Activated CD4-positive, alpha-beta T cell treated with anti-CD3 and anti-CD28 coated beads for 36 hours (primary cell): ENCODE measurements around the gene OPTN. TPM values are rescaled to one million over a fixed set of nuclear protein-coding genes. Genes with fewer than 3 reads are reported as not detected.
"Not testable (repeated sequence)": the region's sequence is repeated elsewhere in the genome, so short reads cannot be mapped to it uniquely, and the experiment has no call there.

Experiments used
- ATAC-seq: fragments of 200-7000 bp; cut with Tn5 transposase; one replicate; pipeline ENCODE4 v1.10.0; 2021; ENCODE audit warnings: mild to moderate bottlenecking, moderate library complexity
- CTCF ChIA-PET: fragments of 350-600 bp; sonication (Branson Sonifier 250); formaldehyde crosslinking; loops from one replicate; lab custom pipeline; 2021; ENCODE audit warnings: antibody characterized with exemption; lab: Charles Lee
- POLR2A ChIA-PET: fragments of 350-600 bp; sonication (Branson Sonifier 250); formaldehyde crosslinking; loops from one replicate; lab custom pipeline; 2021; ENCODE audit warnings: antibody characterized with exemption, inconsistent platforms; lab: Charles Lee
- DNase-seq: peaks from one replicate; pipeline ENCODE4 v3.0.0-alpha.2; 2020
- H3K27ac Mint-ChIP-seq: one replicate; pipeline ENCODE4 v1.8.0; 2021; ENCODE audit warnings: mixed read lengths
- H3K27me3 Mint-ChIP-seq: one replicate; pipeline ENCODE4 v1.8.0; 2021; ENCODE audit warnings: mixed read lengths
- H3K36me3 Mint-ChIP-seq: one replicate; pipeline ENCODE4 v1.8.0; 2021; ENCODE audit warnings: low read depth, mixed read lengths
- H3K4me1 Mint-ChIP-seq: one replicate; pipeline ENCODE4 v1.8.0; 2021; ENCODE audit warnings: mixed read lengths
- H3K4me3 Mint-ChIP-seq: one replicate; pipeline ENCODE4 v1.8.0; 2021; ENCODE audit warnings: mild to moderate bottlenecking, moderate library complexity, mixed read lengths
- H3K9me3 Mint-ChIP-seq: one replicate; pipeline ENCODE4 v1.8.0; 2021; ENCODE audit warnings: low read depth, mixed read lengths
- intact Hi-C, 2 experiments: fragments of 100-400 bp; cut with DNase I in 1 of 2; cut with micrococcal nuclease in 1 of 2; formaldehyde crosslinking; loops; one replicate each; pipeline versions ENCODE4 v1.14.2 to v1.15.1; 2022 to 2024; cut with DNase I, micrococcal nuclease
- total RNA-seq, 2 experiments: library from RNA; stranded (reverse); gene quantifications; one replicate each; pipeline ENCODE4 v1.2.3, GENCODE V29; 2021

Gene OPTN
- 10 to 100 TPM; 57.4 to 67.8 TPM for total RNA-seq

GRCh38 chr10:13099666-13100348 is at the start of gene OPTN:
OPTN (plus strand) TSS chr10:13100163; CDS start chr10:13109123, 8,960 bp downstream.
- ATAC-seq = peak; percentile 80
- peak; percentile 87 for DNase-seq
- peaks cover 37% of the 10 kb centered on the region for H3K4me1 Mint-ChIP-seq
- intact Hi-C loops = loop anchor here (1.0 to 10.0 kb wide), 14 partner anchors 61 to 1057 kb away; partner anchors contain the start of genes MCM10 (in 2 of the 2), CAMK1D (in 1 of the 2), CDC123 (in 1 of the 2) and NUDT5 (in 1 of the 2)
- no peaks in the 10 kb centered on the region for H3K27me3 Mint-ChIP-seq
- H3K27ac Mint-ChIP-seq = peak within 1 kb of the TSS; percentile 90
- ChIA-PET CTCF (interaction anchor here (0.6 to 1.7 kb wide), 10 partner anchors 8 to 988 kb away, joined by 3 to 5 read pairs (median 3); no protein-coding TSS in a partner anchor), POLR2A (interaction anchor here (1.4 kb wide), 1 partner anchor 12 kb away, joined by 4 read pairs; no protein-coding TSS in a partner anchor)
- H3K9me3 Mint-ChIP-seq = no peaks in the 10 kb centered on the region
- peak within 1 kb of the TSS; percentile 84 for H3K4me3 Mint-ChIP-seq
- H3K36me3 Mint-ChIP-seq = peaks cover 5% of the 10 kb centered on the region

GRCh38 chr10:13051126-13051694 is 48.8 kb upstream of the OPTN start:
- no peak for ATAC-seq
- intact Hi-C loops = no loop called here
- H3K36me3 Mint-ChIP-seq = no peaks in the 10 kb centered on the region
- no peaks in the 10 kb centered on the region for H3K9me3 Mint-ChIP-seq
- no peak overlapping the region for H3K4me3 Mint-ChIP-seq
- ChIA-PET POLR2A (no interaction called here), CTCF (interaction anchor here (1.0 to 2.5 kb wide), 2 partner anchors 24 to 48 kb away, joined by 3 to 6 read pairs; partner anchors contain the start of gene OPTN)
- peaks cover 5% of the 10 kb centered on the region for H3K27me3 Mint-ChIP-seq
- H3K27ac Mint-ChIP-seq = no peak overlapping the region
- H3K4me1 Mint-ChIP-seq = no peaks in the 10 kb centered on the region
- no peak for DNase-seq

- H3K4me1 Mint-ChIP-seq, H3K9me3 Mint-ChIP-seq, POLR2A ChIA-PET, H3K27me3 Mint-ChIP-seq, H3K36me3 Mint-ChIP-seq, intact Hi-C loops, DNase-seq, H3K4me3 Mint-ChIP-seq, H3K27ac Mint-ChIP-seq, ATAC-seq: not testable (repeated sequence)
- CTCF ChIA-PET = interaction anchor here (0.6 to 2.5 kb wide), 2 partner anchors 22 to 313 kb away, joined by 3 to 6 read pairs; no protein-coding TSS in a partner anchor
These were observed 46.8 kb upstream of the OPTN start for GRCh38 chr10:13053208-13053607.

- intact Hi-C loops = no loop called here
- ATAC-seq (no peak), DNase-seq (no peak)
- Mint-ChIP-seq H3K36me3 (no peaks in the 10 kb centered on the region), H3K4me3 (no peak overlapping the region), H3K27me3 (peaks cover 5% of the 10 kb centered on the region), H3K27ac (no peak overlapping the region), H3K4me1 (no peaks in the 10 kb centered on the region), H3K9me3 (no peaks in the 10 kb centered on the region)
- POLR2A ChIA-PET = no interaction called here
- CTCF ChIA-PET = interaction anchor here (0.6 kb wide), 1 partner anchor 313 kb away, joined by 3 read pairs; no protein-coding TSS in a partner anchor
These were observed 46.0 kb upstream of the OPTN start for GRCh38 chr10:13053794-13054462.

GRCh38 chr10:13054844-13055243 is 45.1 kb upstream of the OPTN start:
- ATAC-seq = no peak
- H3K27me3 Mint-ChIP-seq = peaks cover 8% of the 10 kb centered on the region
- POLR2A ChIA-PET = interaction anchor here (0.6 kb wide), 1 partner anchor 59 kb away, joined by 3 read pairs; no protein-coding TSS in a partner anchor
- intact Hi-C loops = no loop called here
- CTCF ChIA-PET = interaction anchor here (1.1 kb wide), 1 partner anchor 16 kb away, joined by 3 read pairs; no protein-coding TSS in a partner anchor
- H3K4me1 Mint-ChIP-seq = no peaks in the 10 kb centered on the region
- H3K4me3 Mint-ChIP-seq = no peak overlapping the region
- no peak for DNase-seq
- no peak overlapping the region for H3K27ac Mint-ChIP-seq
- no peaks in the 10 kb centered on the region for H3K9me3 Mint-ChIP-seq
- no peaks in the 10 kb centered on the region for H3K36me3 Mint-ChIP-seq

- no peak for ATAC-seq
- intact Hi-C loops = no loop called here
- CTCF ChIA-PET = interaction anchor here (0.6 kb wide), 1 partner anchor 9 kb away, joined by 3 read pairs; no protein-coding TSS in a partner anchor
- peaks cover 6% of the 10 kb centered on the region for H3K27me3 Mint-ChIP-seq
- POLR2A ChIA-PET = interaction anchor here (0.6 kb wide), 1 partner anchor 10 kb away, joined by 5 read pairs; no protein-coding TSS in a partner anchor
- no peak for DNase-seq
- H3K36me3 Mint-ChIP-seq = no peaks in the 10 kb centered on the region
- H3K27ac Mint-ChIP-seq = no peak overlapping the region
- H3K4me3 Mint-ChIP-seq = no peak overlapping the region
- H3K9me3 Mint-ChIP-seq = no peaks in the 10 kb centered on the region
- no peaks in the 10 kb centered on the region for H3K4me1 Mint-ChIP-seq
These were observed 43.4 kb upstream of the OPTN start for GRCh38 chr10:13056456-13057077.

GRCh38 chr10:13062803-13063202 is 37.2 kb upstream of the OPTN start:
- H3K9me3 Mint-ChIP-seq = peaks cover 2% of the 10 kb centered on the region
- CTCF ChIA-PET = interaction anchor here (1.6 kb wide), 1 partner anchor 10 kb away, joined by 3 read pairs; no protein-coding TSS in a partner anchor
- POLR2A ChIA-PET = interaction anchor here (0.7 kb wide), 1 partner anchor 457 kb away, joined by 3 read pairs; no protein-coding TSS in a partner anchor
- DNase-seq = peak; percentile 32
- no peaks in the 10 kb centered on the region for H3K36me3 Mint-ChIP-seq
- H3K4me3 Mint-ChIP-seq = no peak overlapping the region
- H3K4me1 Mint-ChIP-seq = peaks cover 2% of the 10 kb centered on the region
- H3K27me3 Mint-ChIP-seq = peaks cover 14% of the 10 kb centered on the region
- intact Hi-C loops = no loop called here
- ATAC-seq = peak; percentile 74
- no peak overlapping the region for H3K27ac Mint-ChIP-seq

GRCh38 chr10:13066527-13066926 is 33.4 kb upstream of the OPTN start:
- H3K4me3 Mint-ChIP-seq = no peak overlapping the region
- intact Hi-C loops = no loop called here
- peaks cover 9% of the 10 kb centered on the region for H3K27me3 Mint-ChIP-seq
- ATAC-seq (no peak), DNase-seq (no peak)
- ChIA-PET POLR2A (no interaction called here), CTCF (interaction anchor here (0.8 to 2.2 kb wide), 2 partner anchors 10 to 165 kb away, joined by 3 to 7 read pairs; no protein-coding TSS in a partner anchor)
- H3K27ac Mint-ChIP-seq = no peak overlapping the region
- H3K4me1 Mint-ChIP-seq = peaks cover 2% of the 10 kb centered on the region
- H3K36me3 Mint-ChIP-seq = no peaks in the 10 kb centered on the region
- H3K9me3 Mint-ChIP-seq = peaks cover 2% of the 10 kb centered on the region

- ATAC-seq = no peak
- Mint-ChIP-seq H3K4me3 (no peak overlapping the region), H3K9me3 (peaks cover 2% of the 10 kb centered on the region), H3K27me3 (peaks cover 9% of the 10 kb centered on the region), H3K4me1 (peaks cover 2% of the 10 kb centered on the region), H3K27ac (no peak overlapping the region), H3K36me3 (no peaks in the 10 kb centered on the region)
- ChIA-PET CTCF (no interaction called here), POLR2A (no interaction called here)
- no peak for DNase-seq
- intact Hi-C loops = no loop called here
These were observed 32.5 kb upstream of the OPTN start for GRCh38 chr10:13067431-13067830.

GRCh38 chr10:13068071-13068470 is 31.9 kb upstream of the OPTN start:
- Mint-ChIP-seq H3K9me3 (peaks cover 2% of the 10 kb centered on the region), H3K27me3 (peaks cover 9% of the 10 kb centered on the region), H3K27ac (no peak overlapping the region), H3K36me3 (no peaks in the 10 kb centered on the region), H3K4me3 (no peak overlapping the region), H3K4me1 (peaks cover 2% of the 10 kb centered on the region)
- CTCF ChIA-PET = no interaction called here
- intact Hi-C loops = no loop called here
- ATAC-seq (no peak), DNase-seq (no peak)
- POLR2A ChIA-PET = no interaction called here

GRCh38 chr10:13068484-13068883 is 31.5 kb upstream of the OPTN start:
- Mint-ChIP-seq H3K9me3 (no peaks in the 10 kb centered on the region), H3K4me3 (no peak overlapping the region), H3K4me1 (no peaks in the 10 kb centered on the region), H3K27ac (no peak overlapping the region), H3K27me3 (peaks cover 7% of the 10 kb centered on the region), H3K36me3 (no peaks in the 10 kb centered on the region)
- intact Hi-C loops = no loop called here
- ChIA-PET CTCF (no interaction called here), POLR2A (no interaction called here)
- DNase-seq = no peak
- ATAC-seq = no peak
